Hepatocyte (in vitro differentiated cells): ENCODE results near the gene NGEF. TPM values are rescaled to one million over a fixed set of nuclear protein-coding genes. Genes with fewer than 3 reads are reported as not detected.
"Not testable (repeated sequence)": the region's sequence is repeated elsewhere in the genome, so short reads cannot be mapped to it uniquely, and the experiment has no call there.

ENCODE experiments used
- DNase-seq: peaks from one replicate; pipeline ENCODE4 v3.0.0-alpha.2; 2016; ENCODE audit warnings: low spot score
- H2AFZ ChIP-seq: fragments of 200-600 bp; sonication (generic); 2 replicates; pipeline ENCODE4 v1.6.0; 2016; ENCODE audit warnings: antibody characterized with exemption, mild to moderate bottlenecking
- H3K27ac ChIP-seq: fragments of 200-600 bp; sonication (generic); 2 replicates; pipeline ENCODE4 v1.5.1; 2016; ENCODE audit warnings: mild to moderate bottlenecking
- H3K27me3 ChIP-seq: fragments of 200-600 bp; sonication (generic); 2 replicates; pipeline ENCODE4 v1.6.1; 2016
- H3K36me3 ChIP-seq: fragments of 200-600 bp; sonication (generic); replicated peaks from 2 replicates; pipeline ENCODE4 v1.5.1; 2016; ENCODE audit warnings: low read depth; ENCODE audit not compliant: insufficient read depth
- H3K4me1 ChIP-seq: fragments of 200-600 bp; sonication (generic); 2 replicates; pipeline ENCODE4 v1.5.1; 2016; ENCODE audit warnings: mild to moderate bottlenecking, moderate library complexity; ENCODE audit not compliant: insufficient read depth
- H3K4me2 ChIP-seq: fragments of 200-600 bp; sonication (generic); 2 replicates; pipeline ENCODE4 v1.6.0; 2016
- H3K4me3 ChIP-seq: fragments of 200-600 bp; sonication (generic); 2 replicates; pipeline ENCODE4 v1.5.1; 2016; ENCODE audit warnings: mild to moderate bottlenecking
- H3K79me2 ChIP-seq: fragments of 200-600 bp; sonication (generic); 2 replicates; pipeline ENCODE4 v1.6.0; 2017; ENCODE audit warnings: mild to moderate bottlenecking
- H3K9me2 ChIP-seq: fragments of 200-600 bp; sonication (generic); replicated peaks from 2 replicates; pipeline ENCODE4 v1.6.0; 2017; ENCODE audit warnings: mild to moderate bottlenecking; ENCODE audit not compliant: insufficient read depth
- H3K9me3 ChIP-seq: fragments of 200-600 bp; sonication (generic); 2 replicates; pipeline ENCODE4 v1.5.1; 2016; ENCODE audit warnings: low read depth, mild to moderate bottlenecking
- H4K20me1 ChIP-seq: fragments of 200-600 bp; sonication (generic); 2 replicates; pipeline ENCODE4 v1.6.0; 2016; ENCODE audit warnings: mild to moderate bottlenecking; ENCODE audit not compliant: insufficient read depth, poor library complexity, severe bottlenecking
- CTCF ChIP-seq: fragments of 200-600 bp; sonication (generic); IDR thresholded peaks from 2 replicates; pipeline ENCODE4 v1.5.1; 2016; ENCODE audit warnings: antibody characterized with exemption, mild to moderate bottlenecking; ENCODE audit not compliant: poor library complexity
- EZH2 ChIP-seq: fragments of 200-600 bp; sonication (generic); IDR thresholded peaks from 2 replicates; pipeline ENCODE4 v1.6.1; 2016; ENCODE audit warnings: antibody characterized with exemption, mild to moderate bottlenecking, borderline replicate concordance
- EZH2phosphoT487 ChIP-seq: fragments of 200-600 bp; sonication (generic); IDR thresholded peaks from one replicate; pipeline ENCODE4 v1.6.1; 2018; ENCODE audit warnings: antibody characterized with exemption, mild to moderate bottlenecking, low read depth, moderate library complexity; ENCODE audit not compliant: unreplicated experiment, severe bottlenecking
- whole genome bisulfite sequencing: methylation state at CpG from one replicate; pipeline ENCODE4 v1.1.6; 2016; ENCODE audit warnings: low lambda C conversion rate; ENCODE audit errors: missing lambda C conversion rate; 5-methylcytosine and 5-hydroxymethylcytosine counted together
- polyA plus RNA-seq: library from polyadenylated mRNA; unstranded; fragments of >200 nt; fragmentation: Nextera tagmentation; extraction: Ambion mirVana; gene quantifications from 2 replicates; pipeline ENCODE4 v1.2.1, GENCODE V29; 2016
- total RNA-seq: library from RNA; depleted of rRNA; stranded (reverse); fragments of >200 nt; gene quantifications from 2 replicates; pipeline ENCODE4 v1.2.3, GENCODE V29; 2014

Gene NGEF
- total and polyA plus RNA-seq, 2 experiments from 2014 or later: 2.2 to 3.2 TPM

GRCh38 chr2:233022561-233022960 is 9.5 kb upstream of the NGEF start:
- Histone ChIP-seq H3K79me2 (no peaks in the 10 kb centered on the region), H3K36me3 (no peaks in the 10 kb centered on the region), H3K4me3 (no peak overlapping the region), H3K27me3 (no peaks in the 10 kb centered on the region), H3K4me2 (no peak overlapping the region), H3K9me3 (no peaks in the 10 kb centered on the region), H2AFZ (no peak overlapping the region), H4K20me1 (no peaks in the 10 kb centered on the region), H3K9me2 (no peaks in the 10 kb centered on the region), H3K4me1 (no peaks in the 10 kb centered on the region), H3K27ac (no peak overlapping the region)
- no peak for DNase-seq
- WGBS: 90% methylated on average over 8 of the region's 8 CpGs
- TF ChIP-seq EZH2phosphoT487: no peak
- no peak for TF ChIP-seq EZH2
- no peak for TF ChIP-seq CTCF

GRCh38 chr2:233021771-233022170 is 8.7 kb upstream of the NGEF start:
- Histone ChIP-seq H4K20me1 (no peaks in the 10 kb centered on the region), H3K4me3 (no peak overlapping the region), H3K9me3 (no peaks in the 10 kb centered on the region), H3K79me2 (no peaks in the 10 kb centered on the region), H3K36me3 (no peaks in the 10 kb centered on the region), H3K4me2 (no peak overlapping the region), H2AFZ (no peak overlapping the region), H3K27me3 (no peaks in the 10 kb centered on the region), H3K4me1 (no peaks in the 10 kb centered on the region), H3K9me2 (no peaks in the 10 kb centered on the region), H3K27ac (no peak overlapping the region)
- TF ChIP-seq EZH2 (no peak), CTCF (no peak), EZH2phosphoT487 (no peak)
- WGBS: 75% methylated on average over 8 of the region's 8 CpGs
- DNase-seq: no peak

GRCh38 chr2:233020454-233020853 is 7.4 kb upstream of the NGEF start:
- no peak overlapping the region for H2AFZ ChIP-seq
- TF ChIP-seq EZH2phosphoT487 (no peak), CTCF (no peak), EZH2 (no peak)
- no peak for DNase-seq

GRCh38 chr2:233019610-233020009 is 6.6 kb upstream of the NGEF start:
- 100% methylated on average over 4 of the region's 4 CpGs for WGBS
- not testable (repeated sequence) for H3K4me1 ChIP-seq, H3K27me3 ChIP-seq, H3K9me2 ChIP-seq, H3K9me3 ChIP-seq, DNase-seq, H3K4me2 ChIP-seq, H2AFZ ChIP-seq, H4K20me1 ChIP-seq, H3K4me3 ChIP-seq, H3K27ac ChIP-seq, H3K79me2 ChIP-seq, H3K36me3 ChIP-seq

More at GRCh38 chr2:233020454-233020853, 7.4 kb upstream of the NGEF start:
- Histone ChIP-seq H3K36me3 (no peaks in the 10 kb centered on the region), H3K4me1 (no peaks in the 10 kb centered on the region), H3K27me3 (no peaks in the 10 kb centered on the region), H3K4me3 (no peak overlapping the region), H3K27ac (no peak overlapping the region), H3K4me2 (no peak overlapping the region), H3K79me2 (no peaks in the 10 kb centered on the region), H3K9me2 (no peaks in the 10 kb centered on the region), H4K20me1 (no peaks in the 10 kb centered on the region), H3K9me3 (no peaks in the 10 kb centered on the region)
- WGBS: 80% methylated on average over 2 of the region's 2 CpGs
